ENCODE measurements around the gene RASA3.

GRCh38 chr13:114067381-114067885 lies 65.0 kb downstream of the RASA3 start:
- TF ChIP-seq CTCF (conservative IDR thresholded peaks at IDR 0.05; ENCODE audit: low read length) (no peak), EZH2phosphoT487 (IDR thresholded peaks at IDR 0.05; ENCODE audit: borderline replicate concordance, low read depth, low read length) (no peak)
